PC-9 (cell line): Measurements from ENCODE around the gene LGALS12.

Source experiments
- EZH2 ChIP-seq: fragments of 200-600 bp; sonication (generic); IDR thresholded peaks from 2 replicates; pipeline ENCODE4 v1.8.0; 2017; ENCODE audit warnings: antibody characterized with exemption, low read depth
- TF ChIP-seq, protein P1 (sequence below): fragments of 200-600 bp; sonication (generic); conservative IDR thresholded peaks from 2 replicates; pipeline ENCODE4 v1.6.1; 2017; ENCODE audit warnings: mixed run types, antibody characterized with exemption, mild to moderate bottlenecking, moderate library complexity

DNA sequence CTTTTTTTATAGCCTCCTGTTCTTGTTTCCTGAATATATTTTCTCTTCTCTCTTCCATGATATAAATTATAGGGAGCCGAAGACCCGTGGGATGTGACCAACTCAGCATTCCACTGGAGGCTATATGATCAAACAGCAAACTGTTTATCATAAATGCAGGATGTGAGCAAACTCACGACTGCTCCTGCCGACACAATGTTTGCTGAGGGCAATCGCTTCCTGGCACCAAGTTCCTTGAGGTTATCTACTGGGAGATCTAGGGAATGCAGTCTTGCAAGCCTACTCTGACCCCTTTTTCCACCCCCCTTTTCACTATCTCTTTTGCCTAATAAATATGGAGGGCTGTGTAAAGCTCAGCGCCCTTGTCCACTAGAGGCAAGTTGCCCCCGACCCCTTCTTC is 17.3 kb downstream of the LGALS12 start:
- TF ChIP-seq, protein P1, sequence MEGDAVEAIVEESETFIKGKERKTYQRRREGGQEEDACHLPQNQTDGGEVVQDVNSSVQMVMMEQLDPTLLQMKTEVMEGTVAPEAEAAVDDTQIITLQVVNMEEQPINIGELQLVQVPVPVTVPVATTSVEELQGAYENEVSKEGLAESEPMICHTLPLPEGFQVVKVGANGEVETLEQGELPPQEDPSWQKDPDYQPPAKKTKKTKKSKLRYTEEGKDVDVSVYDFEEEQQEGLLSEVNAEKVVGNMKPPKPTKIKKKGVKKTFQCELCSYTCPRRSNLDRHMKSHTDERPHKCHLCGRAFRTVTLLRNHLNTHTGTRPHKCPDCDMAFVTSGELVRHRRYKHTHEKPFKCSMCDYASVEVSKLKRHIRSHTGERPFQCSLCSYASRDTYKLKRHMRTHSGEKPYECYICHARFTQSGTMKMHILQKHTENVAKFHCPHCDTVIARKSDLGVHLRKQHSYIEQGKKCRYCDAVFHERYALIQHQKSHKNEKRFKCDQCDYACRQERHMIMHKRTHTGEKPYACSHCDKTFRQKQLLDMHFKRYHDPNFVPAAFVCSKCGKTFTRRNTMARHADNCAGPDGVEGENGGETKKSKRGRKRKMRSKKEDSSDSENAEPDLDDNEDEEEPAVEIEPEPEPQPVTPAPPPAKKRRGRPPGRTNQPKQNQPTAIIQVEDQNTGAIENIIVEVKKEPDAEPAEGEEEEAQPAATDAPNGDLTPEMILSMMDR, result no peak
- TF ChIP-seq EZH2, result no peak
